Lower lobe of right lung (tissue), 2 donors: Measurements from ENCODE around the gene ARPC1B. TPM values are rescaled to one million over a fixed set of nuclear protein-coding genes. Genes with fewer than 3 reads are reported as not detected.

Source experiments
- ATAC-seq, 2 donors: fragments of 200-7000 bp; cut with Tn5 transposase; one replicate each; pipeline ENCODE4 v1.9.1; 2020 to 2022; ENCODE audit warnings: mild to moderate bottlenecking in 2 of 2, moderate library complexity in 2 of 2
- DNase-seq: peaks from one replicate; pipeline ENCODE4 v3.0.0-alpha.2; 2020
- H3K27ac ChIP-seq: fragments of 200-600 bp; one replicate; pipeline ENCODE4 v1.8.0; 2022
- H3K27me3 ChIP-seq: fragments of 200-600 bp; one replicate; pipeline ENCODE4 v1.8.0; 2022; ENCODE audit warnings: low read depth
- H3K36me3 ChIP-seq: fragments of 200-600 bp; one replicate; pipeline ENCODE4 v1.8.0; 2022; ENCODE audit warnings: mild to moderate bottlenecking
- H3K4me1 ChIP-seq: fragments of 200-600 bp; one replicate; pipeline ENCODE4 v1.8.0; 2022
- H3K4me3 ChIP-seq: fragments of 200-600 bp; one replicate; pipeline ENCODE4 v1.8.0; 2022; ENCODE audit warnings: mild to moderate bottlenecking
- H3K9me3 ChIP-seq: fragments of 200-600 bp; one replicate; pipeline ENCODE4 v1.8.0; 2022
- CTCF ChIP-seq: fragments of 200-600 bp; IDR thresholded peaks from one replicate; pipeline ENCODE4 v1.8.0; 2022; ENCODE audit warnings: antibody characterized with exemption, mild to moderate bottlenecking
- intact Hi-C: fragments of 100-400 bp; cut with DNase I; formaldehyde crosslinking; loops from one replicate; pipeline ENCODE4 v1.11.0; 2022
- total RNA-seq: library from RNA; stranded (reverse); fragmentation: NEBNext Ultra II Directional; extraction: Animal tissue kit (Norgen Biotek cat#: 25700); gene quantifications from one replicate; pipeline ENCODE4 v1.2.1, GENCODE V29; 2021
- donor health status: DM: no; HTN: yes; CAD: no; lungs with severe emphysema.

ARPC1B gene
- total RNA-seq, 1 donor from 2014 or later, result 236 TPM

DNA sequence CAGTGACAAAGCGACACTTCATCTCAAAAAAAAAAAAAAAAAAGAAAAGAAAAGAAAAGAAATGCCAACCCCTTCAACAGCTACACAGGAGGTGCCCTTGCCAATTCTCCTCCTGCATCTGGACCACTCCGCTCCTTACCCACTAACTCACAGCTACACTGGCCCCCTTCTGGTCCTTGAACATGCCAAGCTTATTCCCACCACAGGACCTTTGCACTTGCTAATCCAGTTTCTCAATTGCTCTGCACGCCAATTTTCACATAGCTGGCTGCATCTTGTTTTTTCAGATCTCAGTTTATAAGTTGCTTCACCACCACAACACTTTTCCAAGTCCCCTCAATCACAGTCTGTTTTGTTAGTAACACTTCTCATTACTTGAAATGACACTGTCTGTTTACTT, 28.3 kb downstream of the ARPC1B start:
- intact Hi-C loops, result no loop called here
- H3K36me3 ChIP-seq, result peaks cover 73% of the 10 kb centered on the region
- no peak for DNase-seq
- no peak for TF ChIP-seq CTCF
- H3K4me3 ChIP-seq, result no peak overlapping the region
- H3K27me3 ChIP-seq, result no peaks in the 10 kb centered on the region
- H3K4me1 ChIP-seq, result peaks cover 43% of the 10 kb centered on the region
- no peaks in the 10 kb centered on the region for H3K9me3 ChIP-seq
- H3K27ac ChIP-seq, result no peak overlapping the region
- no peak for ATAC-seq

DNA sequence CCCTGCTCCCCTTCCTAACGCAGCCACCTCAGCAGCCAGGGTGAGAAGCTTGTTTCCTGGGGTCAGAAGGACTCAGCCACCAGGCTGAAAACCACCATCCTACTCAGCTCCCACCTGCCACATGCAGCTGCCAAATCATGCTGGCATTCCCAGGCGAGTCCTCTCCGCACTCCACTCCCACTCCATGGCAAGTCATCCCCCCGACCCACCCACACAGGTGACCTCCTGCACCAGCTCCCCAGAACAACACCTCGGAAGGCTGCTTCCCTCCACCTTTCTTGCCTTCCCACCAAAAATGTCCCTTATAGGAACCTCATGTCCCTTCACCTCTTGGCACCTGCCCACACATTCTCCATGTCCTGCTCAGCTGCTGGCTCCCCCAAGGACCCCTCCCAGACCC, 29.2 kb downstream of the ARPC1B start:
- H3K4me3 ChIP-seq, result no peak overlapping the region
- peaks cover 63% of the 10 kb centered on the region for H3K36me3 ChIP-seq

GRCh38 chr7:99404235-99404976, 29.9 kb downstream of the ARPC1B start:
- intact Hi-C loops, result no loop called here
- H3K36me3 ChIP-seq, result peaks cover 57% of the 10 kb centered on the region

More for the DNA sequence above, 29.2 kb downstream of the ARPC1B start:
- Histone ChIP-seq H3K27me3 (no peaks in the 10 kb centered on the region), H3K9me3 (no peaks in the 10 kb centered on the region), H3K4me1 (peaks cover 42% of the 10 kb centered on the region), H3K27ac (no peak overlapping the region)
- no peak for TF ChIP-seq CTCF
- no peak for ATAC-seq
- no peak for DNase-seq
- intact Hi-C loops, result no loop called here

GRCh38 chr7:99404977-99405320, 30.4 kb downstream of the ARPC1B start:
- no peak overlapping the region for H3K27ac ChIP-seq
- H3K36me3 ChIP-seq, result peaks cover 53% of the 10 kb centered on the region
- peaks cover 38% of the 10 kb centered on the region for H3K4me1 ChIP-seq
- intact Hi-C loops, result no loop called here
- H3K27me3 ChIP-seq, result no peaks in the 10 kb centered on the region
- DNase-seq (no peak), ATAC-seq (no peak)
- no peak overlapping the region for H3K4me3 ChIP-seq
- H3K9me3 ChIP-seq, result no peaks in the 10 kb centered on the region
- no peak for TF ChIP-seq CTCF

More at GRCh38 chr7:99404235-99404976, 29.9 kb downstream of the ARPC1B start:
- Histone ChIP-seq H3K4me3 (no peak overlapping the region), H3K9me3 (no peaks in the 10 kb centered on the region), H3K27me3 (no peaks in the 10 kb centered on the region), H3K27ac (no peak overlapping the region), H3K4me1 (peaks cover 37% of the 10 kb centered on the region)
- no peak for TF ChIP-seq CTCF
- DNase-seq (no peak), ATAC-seq (no peak)

- H3K36me3 ChIP-seq, result peaks cover 53% of the 10 kb centered on the region
- no peak for DNase-seq
- H3K4me1 ChIP-seq, result peaks cover 43% of the 10 kb centered on the region
- H3K4me3 ChIP-seq, result no peak overlapping the region
- no peaks in the 10 kb centered on the region for H3K27me3 ChIP-seq
- H3K9me3 ChIP-seq, result no peaks in the 10 kb centered on the region
- no peak for TF ChIP-seq CTCF
- intact Hi-C loops, result no loop called here
- ATAC-seq, result no peak
- no peak overlapping the region for H3K27ac ChIP-seq
These were observed 32.0 kb downstream of the ARPC1B start for GRCh38 chr7:99406557-99406956.
